Measurements from ENCODE around the gene MTRFR.

DNA sequence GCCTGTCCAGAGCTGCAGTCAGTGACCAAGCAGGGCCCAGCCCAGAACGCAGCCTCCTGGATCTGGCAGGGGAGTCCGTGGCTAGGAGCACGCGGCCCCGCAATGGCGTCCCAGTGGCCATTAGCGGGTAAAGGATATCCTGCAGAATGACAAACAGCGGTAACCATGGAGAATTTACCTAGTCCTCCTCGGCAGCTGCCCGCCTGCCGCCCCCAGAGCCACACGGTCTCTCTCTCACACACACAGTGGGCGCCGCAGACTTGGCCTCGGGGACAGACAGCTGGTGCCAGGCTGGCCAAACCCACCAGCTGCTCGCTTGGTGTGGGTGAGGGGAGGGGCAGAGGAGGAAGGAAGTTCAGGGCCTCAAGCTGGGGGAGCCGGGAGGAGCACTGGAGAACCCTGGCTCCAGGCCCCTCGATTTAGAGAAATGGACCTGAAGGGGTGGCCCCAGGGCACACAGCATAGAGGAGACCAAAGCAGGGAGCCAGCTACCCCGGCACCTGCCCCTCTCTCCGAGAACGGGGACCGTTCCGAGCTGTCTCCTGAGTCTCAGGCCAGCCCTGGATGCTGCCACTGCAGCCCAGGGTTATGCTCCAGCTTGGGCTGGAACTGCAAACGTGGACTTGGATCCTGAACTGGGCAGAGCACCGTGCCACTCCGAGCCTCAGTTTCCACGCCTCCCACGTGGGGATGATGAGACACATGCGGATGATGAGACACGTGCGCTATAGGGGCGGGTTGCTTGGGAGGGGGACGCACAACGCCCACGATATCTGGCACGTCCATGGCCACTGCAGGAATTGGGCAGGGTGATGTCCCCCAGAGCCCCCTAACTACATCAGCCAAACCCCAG lies 35.0 kb downstream of the MTRFR start:
- TF ChIP-seq, protein P1, sequence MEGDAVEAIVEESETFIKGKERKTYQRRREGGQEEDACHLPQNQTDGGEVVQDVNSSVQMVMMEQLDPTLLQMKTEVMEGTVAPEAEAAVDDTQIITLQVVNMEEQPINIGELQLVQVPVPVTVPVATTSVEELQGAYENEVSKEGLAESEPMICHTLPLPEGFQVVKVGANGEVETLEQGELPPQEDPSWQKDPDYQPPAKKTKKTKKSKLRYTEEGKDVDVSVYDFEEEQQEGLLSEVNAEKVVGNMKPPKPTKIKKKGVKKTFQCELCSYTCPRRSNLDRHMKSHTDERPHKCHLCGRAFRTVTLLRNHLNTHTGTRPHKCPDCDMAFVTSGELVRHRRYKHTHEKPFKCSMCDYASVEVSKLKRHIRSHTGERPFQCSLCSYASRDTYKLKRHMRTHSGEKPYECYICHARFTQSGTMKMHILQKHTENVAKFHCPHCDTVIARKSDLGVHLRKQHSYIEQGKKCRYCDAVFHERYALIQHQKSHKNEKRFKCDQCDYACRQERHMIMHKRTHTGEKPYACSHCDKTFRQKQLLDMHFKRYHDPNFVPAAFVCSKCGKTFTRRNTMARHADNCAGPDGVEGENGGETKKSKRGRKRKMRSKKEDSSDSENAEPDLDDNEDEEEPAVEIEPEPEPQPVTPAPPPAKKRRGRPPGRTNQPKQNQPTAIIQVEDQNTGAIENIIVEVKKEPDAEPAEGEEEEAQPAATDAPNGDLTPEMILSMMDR (IDR thresholded peaks at IDR 0.05): no peak
- peak in 1 of 4 donors; percentile 17 for TF ChIP-seq POLR2A (IDR thresholded peaks at IDR 0.05)

Measured in upper lobe of left lung (tissue), 4 donors.